Kidney (tissue), 14 donors: ENCODE measurements around the gene TMEM129. TPM values are rescaled to one million over a fixed set of nuclear protein-coding genes. Genes with fewer than 3 reads are reported as not detected.

ENCODE experiments used
- DNase-seq, 5 donors: peaks; one replicate each; pipeline ENCODE4 v3.0.0-alpha.2; 2013 to 2020
- FAIRE-seq: peaks from 2 replicates; lab custom pipeline; 2012; peaks lifted over from hg19 to GRCh38; lab: Jason Lieb, UNC
- H3K27ac ChIP-seq, 2 donors: one replicate each; pipeline ENCODE4 v1.7.0; 2013; ENCODE audit warnings: low read depth in 2 of 2, low read length in 2 of 2, inconsistent platforms in 1 of 2
- H3K27me3 ChIP-seq: one replicate; pipeline ENCODE4 v1.7.1; 2013; ENCODE audit warnings: low read length, inconsistent platforms; ENCODE audit not compliant: control insufficient read depth, insufficient read depth
- H3K36me3 ChIP-seq, 3 donors: one replicate each; pipeline versions ENCODE4 v1.7.0 to v1.7.1; 2013; ENCODE audit warnings: low read length in 3 of 3, control low read depth in 1 of 3, inconsistent platforms in 1 of 3; ENCODE audit not compliant: insufficient read depth in 3 of 3, control insufficient read depth in 2 of 3
- H3K4me1 ChIP-seq, 3 donors: one replicate each; pipeline versions ENCODE4 v1.7.0 to v1.7.1; 2013; ENCODE audit warnings: low read length in 3 of 3, inconsistent platforms in 1 of 3, low read depth in 1 of 3; ENCODE audit not compliant: control insufficient read depth in 2 of 3, insufficient read depth in 2 of 3
- H3K4me3 ChIP-seq, 3 donors: one replicate each; pipeline versions ENCODE4 v1.7.0 to v1.8.1; 2013; ENCODE audit warnings: low read length in 3 of 3, control low read depth in 1 of 3, inconsistent platforms in 1 of 3
- H3K9ac ChIP-seq, 3 donors: one replicate each; pipeline versions ENCODE4 v1.7.0 to v1.7.1; 2013; ENCODE audit warnings: low read length in 3 of 3, control low read depth in 1 of 3, inconsistent platforms in 1 of 3
- H3K9me3 ChIP-seq, 3 donors: one replicate each; pipeline versions ENCODE4 v1.7.0 to v1.7.1; 2013; ENCODE audit warnings: low read length in 3 of 3, control low read depth in 1 of 3, inconsistent platforms in 1 of 3; ENCODE audit not compliant: control insufficient read depth in 2 of 3, insufficient read depth in 1 of 3
- CTCF ChIP-seq: IDR thresholded peaks from 3 replicates; pipeline ENCODE4 v1.5.1; 2012; ENCODE audit warnings: mild to moderate bottlenecking, moderate library complexity, borderline replicate concordance; ENCODE audit not compliant: insufficient read depth; ENCODE audit errors: extremely low read depth
- intact Hi-C: fragments of 100-400 bp; cut with DNase I; formaldehyde crosslinking; loops from one replicate; pipeline ENCODE4 v1.11.1; 2022
- polyA plus RNA-seq: library from polyadenylated mRNA; stranded (reverse); fragments of 350-450 nt; fragmentation: Illumina TruSeq; extraction: RNeasy Lipid Tissue Mini Kit (QIAGEN cat#74804); gene quantifications from one replicate; pipeline ENCODE4 v1.2.3, GENCODE V29; 2014; ENCODE audit warnings: low read depth, low replicate concordance; ENCODE audit not compliant: insufficient read depth
- total RNA-seq: library from RNA; stranded (reverse); fragmentation: NEBNext Ultra II Directional; extraction: Animal tissue kit (Norgen Biotek cat#: 25700); gene quantifications from one replicate; pipeline ENCODE4 v1.2.1, GENCODE V29; 2021
- donor health status: control.
- donor health status: control.
- donor health status: control.
- donor health status: control.
- donor health status: control.
- donor health status: DM: yes; HTN: yes; CAD: no.
- donor health status: Normal renal cell carcinoma (clear cell type).

Gene TMEM129
- total and polyA plus RNA-seq, 2 donors from 2014 or later: 48.2 to 60.0 TPM

- peak; percentile 26 to 87 (median 70) for DNase-seq
- Histone ChIP-seq H3K9me3 (no peaks in the 10 kb centered on the region), H3K4me3 (peak overlapping the region; percentile 68 to 76 (median 72)), H3K9ac (peak overlapping the region; percentile 50 to 81 (median 52)), H3K4me1 (peaks cover 0 to 17% (median 0%) of the 10 kb centered on the region in 3 donors), H3K27me3 (no peaks in the 10 kb centered on the region), H3K27ac (peak overlapping the region; percentile 88 to 98), H3K36me3 (no peaks in the 10 kb centered on the region)
- no peak for FAIRE-seq
- intact Hi-C loops: no loop called here
- TF ChIP-seq CTCF: no peak
These were observed 9.4 kb downstream of the TMEM129 start for GRCh38 chr4:1711571-1712215.

GRCh38 chr4:1711055-1711570 is 10.0 kb downstream of the TMEM129 start:
- FAIRE-seq (no peak), DNase-seq (peak in 2 of 5 donors; percentile 58 to 84)
- H3K36me3 ChIP-seq: peaks cover 0 to 3% (median 2%) of the 10 kb centered on the region in 3 donors
- H3K9me3 ChIP-seq: no peaks in the 10 kb centered on the region
- H3K9ac ChIP-seq: peak overlapping the region; percentile 50 to 81 (median 52)
- peak overlapping the region; percentile 68 to 76 (median 72) for H3K4me3 ChIP-seq
- H3K27ac ChIP-seq: peak overlapping the region; percentile 88 to 98
- peaks cover 0 to 17% (median 0%) of the 10 kb centered on the region in 3 donors for H3K4me1 ChIP-seq
- TF ChIP-seq CTCF: no peak
- intact Hi-C loops: no loop called here
- H3K27me3 ChIP-seq: no peaks in the 10 kb centered on the region

- no peak overlapping the region for H3K4me3 ChIP-seq
- peaks cover 0 to 17% (median 0%) of the 10 kb centered on the region in 3 donors for H3K4me1 ChIP-seq
- peaks cover 0 to 8% (median 3%) of the 10 kb centered on the region in 3 donors for H3K36me3 ChIP-seq
- no peak for TF ChIP-seq CTCF
- no peaks in the 10 kb centered on the region for H3K9me3 ChIP-seq
- intact Hi-C loops: no loop called here
- no peaks in the 10 kb centered on the region for H3K27me3 ChIP-seq
- no peak overlapping the region for H3K9ac ChIP-seq
- FAIRE-seq (no peak), DNase-seq (no peak)
- no peak overlapping the region for H3K27ac ChIP-seq
These were observed 12.5 kb downstream of the TMEM129 start for GRCh38 chr4:1708581-1708980.
